ENCODE data around the gene HOXC6.

HOXC6 gene

DNA sequence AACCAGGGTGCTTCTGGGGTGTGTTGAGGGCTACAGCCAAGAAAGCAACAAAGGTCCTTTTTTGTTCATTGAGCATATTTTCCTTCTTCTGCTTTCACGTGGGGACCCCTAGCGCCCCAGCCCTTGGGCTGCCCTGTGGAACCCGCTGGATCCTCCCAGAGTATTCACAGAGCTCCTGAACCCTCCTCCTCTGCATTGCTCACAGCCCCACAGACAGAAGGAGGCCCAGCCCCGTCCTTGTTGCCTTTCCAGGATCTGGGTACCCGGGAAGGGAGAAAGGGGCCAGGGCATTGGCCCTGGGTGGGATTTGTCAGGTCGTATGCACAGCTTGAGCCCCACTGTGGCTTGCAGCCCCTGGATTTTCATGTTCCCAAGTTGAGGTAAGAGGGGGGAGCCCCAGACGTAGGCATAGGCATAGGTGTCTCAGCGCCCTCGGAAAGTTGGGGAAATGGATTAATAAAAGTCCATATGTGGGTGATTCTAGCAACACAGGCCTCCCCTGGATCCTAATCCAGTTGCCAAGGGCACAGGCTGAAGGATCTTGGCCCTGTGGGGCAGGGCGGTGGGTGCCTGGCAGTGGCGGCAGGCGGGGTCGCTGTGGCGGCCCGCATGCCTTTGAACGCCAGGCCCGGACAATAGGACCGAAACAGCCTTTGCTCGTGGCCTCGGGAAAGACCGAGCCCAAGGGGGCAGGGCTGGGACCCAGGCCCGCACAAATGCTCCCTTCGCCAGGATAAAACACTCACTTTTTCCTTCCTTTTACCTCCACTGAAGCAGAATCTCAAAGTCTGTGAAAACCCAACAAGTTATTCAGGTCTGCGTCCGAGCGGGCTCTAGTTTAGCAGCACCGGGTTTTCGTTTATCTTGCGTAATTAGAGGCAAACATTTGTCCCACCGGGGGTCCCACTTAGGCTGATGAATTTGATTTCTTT is 46.3 kb upstream of the HOXC6 start:
- no peak overlapping the region for H3K4me3 ChIP-seq (ENCODE audit: severe bottlenecking)
- peaks cover 6% of the 10 kb centered on the region for H3K4me1 ChIP-seq (ENCODE audit: insufficient read depth, poor library complexity, severe bottlenecking)
- H3K27me3 ChIP-seq (ENCODE audit: insufficient read depth, poor library complexity, severe bottlenecking): peaks cover 90% of the 10 kb centered on the region
- no peak overlapping the region for H3K27ac ChIP-seq (ENCODE audit: poor library complexity, severe bottlenecking)
- H3K9me3 ChIP-seq (ENCODE audit: severe bottlenecking): no peaks in the 10 kb centered on the region
- no peaks in the 10 kb centered on the region for H3K36me3 ChIP-seq (ENCODE audit: low read depth)
- DNase-seq (ENCODE audit: low spot score) (no peak), ATAC-seq (ENCODE audit: low read depth) (no peak)
- TF ChIP-seq, protein P1, sequence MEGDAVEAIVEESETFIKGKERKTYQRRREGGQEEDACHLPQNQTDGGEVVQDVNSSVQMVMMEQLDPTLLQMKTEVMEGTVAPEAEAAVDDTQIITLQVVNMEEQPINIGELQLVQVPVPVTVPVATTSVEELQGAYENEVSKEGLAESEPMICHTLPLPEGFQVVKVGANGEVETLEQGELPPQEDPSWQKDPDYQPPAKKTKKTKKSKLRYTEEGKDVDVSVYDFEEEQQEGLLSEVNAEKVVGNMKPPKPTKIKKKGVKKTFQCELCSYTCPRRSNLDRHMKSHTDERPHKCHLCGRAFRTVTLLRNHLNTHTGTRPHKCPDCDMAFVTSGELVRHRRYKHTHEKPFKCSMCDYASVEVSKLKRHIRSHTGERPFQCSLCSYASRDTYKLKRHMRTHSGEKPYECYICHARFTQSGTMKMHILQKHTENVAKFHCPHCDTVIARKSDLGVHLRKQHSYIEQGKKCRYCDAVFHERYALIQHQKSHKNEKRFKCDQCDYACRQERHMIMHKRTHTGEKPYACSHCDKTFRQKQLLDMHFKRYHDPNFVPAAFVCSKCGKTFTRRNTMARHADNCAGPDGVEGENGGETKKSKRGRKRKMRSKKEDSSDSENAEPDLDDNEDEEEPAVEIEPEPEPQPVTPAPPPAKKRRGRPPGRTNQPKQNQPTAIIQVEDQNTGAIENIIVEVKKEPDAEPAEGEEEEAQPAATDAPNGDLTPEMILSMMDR (IDR thresholded peaks at IDR 0.05; ENCODE audit: poor library complexity, severe bottlenecking): no peak

DNA sequence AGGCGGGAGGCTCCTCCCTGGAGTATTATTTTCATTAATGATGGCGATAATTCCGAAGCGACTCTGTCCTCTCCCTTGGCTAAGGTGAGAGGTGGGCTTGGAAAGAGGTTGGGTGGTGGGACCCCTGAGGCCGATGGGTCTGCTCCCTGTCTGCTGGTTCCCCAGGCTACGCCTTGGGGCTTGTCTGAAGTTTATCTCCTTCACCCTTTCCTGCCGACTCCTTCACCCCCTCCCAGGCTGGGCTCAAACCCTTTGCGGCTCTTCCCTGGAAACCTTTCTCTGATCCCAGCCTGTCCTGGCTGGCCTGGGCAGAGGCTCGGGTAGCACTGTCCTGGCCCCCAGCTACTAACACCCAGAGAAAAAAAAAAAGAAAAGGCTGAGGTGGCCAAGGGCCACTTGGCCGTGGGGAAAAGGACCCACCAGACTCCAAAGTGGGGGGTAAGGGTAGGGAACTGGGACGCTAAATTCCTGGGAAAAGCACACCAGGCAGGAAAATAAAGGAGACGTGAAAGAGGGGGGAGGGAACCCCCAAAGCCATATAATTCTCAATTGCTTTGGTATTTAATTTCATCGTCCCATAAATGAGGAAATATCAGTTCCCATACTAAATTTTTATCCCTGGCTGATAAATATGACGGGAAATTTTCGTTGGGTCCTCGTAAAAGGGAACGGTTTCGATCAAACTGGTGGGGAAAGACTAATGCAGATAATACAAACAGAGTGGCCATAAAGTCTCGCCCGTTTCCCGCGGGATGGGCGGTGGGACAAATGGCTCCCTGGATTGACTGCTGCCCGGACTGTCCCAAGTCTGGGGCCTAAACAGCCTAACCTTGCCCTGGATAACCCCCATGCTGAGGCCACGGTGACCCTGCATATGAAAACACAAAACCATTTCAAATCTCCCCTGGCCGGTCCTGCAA is 45.3 kb upstream of the HOXC6 start:
- Histone ChIP-seq H3K4me3 (ENCODE audit: severe bottlenecking) (no peak overlapping the region), H3K27me3 (ENCODE audit: insufficient read depth, poor library complexity, severe bottlenecking) (peaks cover 90% of the 10 kb centered on the region), H3K27ac (ENCODE audit: poor library complexity, severe bottlenecking) (no peak overlapping the region), H3K36me3 (ENCODE audit: low read depth) (no peaks in the 10 kb centered on the region), H3K9me3 (ENCODE audit: severe bottlenecking) (no peaks in the 10 kb centered on the region), H3K4me1 (ENCODE audit: insufficient read depth, poor library complexity, severe bottlenecking) (peaks cover 4% of the 10 kb centered on the region)
- TF ChIP-seq, protein P1 (IDR thresholded peaks at IDR 0.05; ENCODE audit: poor library complexity, severe bottlenecking): no peak
- ATAC-seq (ENCODE audit: low read depth): no peak
- no peak for DNase-seq (ENCODE audit: low spot score)

DNA sequence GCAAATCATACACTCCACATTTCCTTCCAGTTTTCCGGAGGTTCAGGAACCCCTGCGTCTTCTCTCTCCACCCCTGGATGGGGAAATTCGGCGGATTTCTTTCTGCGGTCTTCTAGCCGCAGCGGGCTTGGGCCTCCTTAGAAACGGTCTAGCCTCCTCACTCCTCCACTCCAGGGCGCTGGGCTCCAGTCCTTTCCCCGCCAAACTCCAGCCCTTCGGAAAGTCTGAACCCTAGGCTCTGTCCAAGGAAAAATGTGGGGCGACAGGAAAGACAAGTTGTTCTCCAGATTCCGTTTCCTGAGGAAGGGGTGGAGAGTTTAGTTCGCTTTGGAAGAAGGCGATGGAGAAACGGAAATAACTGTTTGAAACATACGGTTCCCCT is 44.7 kb upstream of the HOXC6 start:
- H3K4me1 ChIP-seq (ENCODE audit: insufficient read depth, poor library complexity, severe bottlenecking): peaks cover 4% of the 10 kb centered on the region
- H3K4me3 ChIP-seq (ENCODE audit: severe bottlenecking): no peak overlapping the region
- H3K27me3 ChIP-seq (ENCODE audit: insufficient read depth, poor library complexity, severe bottlenecking): peaks cover 93% of the 10 kb centered on the region
- TF ChIP-seq, protein P1 (IDR thresholded peaks at IDR 0.05; ENCODE audit: poor library complexity, severe bottlenecking): no peak
- H3K36me3 ChIP-seq (ENCODE audit: low read depth): no peaks in the 10 kb centered on the region
- no peak for ATAC-seq (ENCODE audit: low read depth)
- no peaks in the 10 kb centered on the region for H3K9me3 ChIP-seq (ENCODE audit: severe bottlenecking)
- H3K27ac ChIP-seq (ENCODE audit: poor library complexity, severe bottlenecking): no peak overlapping the region
- no peak for DNase-seq (ENCODE audit: low spot score)

DNA sequence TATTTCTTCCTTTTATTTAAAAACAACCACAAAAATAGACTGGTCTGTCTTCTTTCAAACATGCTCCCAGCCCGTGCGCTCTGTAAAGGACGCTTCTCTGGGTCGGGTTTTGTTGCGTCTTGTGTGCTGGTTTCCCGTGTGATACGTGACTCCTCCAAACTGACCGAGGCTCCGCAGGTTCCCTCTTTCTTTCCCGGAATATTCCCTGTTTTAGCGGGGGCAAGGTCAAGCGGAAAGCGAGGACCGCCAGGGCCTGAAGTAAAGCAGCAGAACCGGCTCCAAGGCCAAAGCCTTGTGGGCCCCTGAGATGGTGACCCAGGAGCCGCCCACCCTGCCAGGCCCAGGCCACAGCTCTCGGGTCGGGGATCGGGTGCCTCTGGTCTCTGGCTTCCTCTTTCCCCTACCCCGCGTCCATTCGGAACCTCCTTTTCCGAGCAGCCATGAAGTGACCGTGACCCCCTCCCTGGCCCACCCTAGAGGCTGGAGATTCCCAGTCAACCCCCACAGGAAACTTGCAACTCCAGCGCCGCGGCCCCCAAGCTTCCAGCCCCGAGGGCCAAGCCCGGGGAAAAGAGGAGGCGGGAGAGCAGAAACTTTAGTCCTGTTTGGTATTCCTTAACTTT is 44.2 kb upstream of the HOXC6 start:
- H3K27me3 ChIP-seq (ENCODE audit: insufficient read depth, poor library complexity, severe bottlenecking): peaks cover 93% of the 10 kb centered on the region
- no peak overlapping the region for H3K4me3 ChIP-seq (ENCODE audit: severe bottlenecking)
- no peak for DNase-seq (ENCODE audit: low spot score)
- H3K27ac ChIP-seq (ENCODE audit: poor library complexity, severe bottlenecking): no peak overlapping the region
- ATAC-seq (ENCODE audit: low read depth): no peak
- H3K4me1 ChIP-seq (ENCODE audit: insufficient read depth, poor library complexity, severe bottlenecking): no peaks in the 10 kb centered on the region
- TF ChIP-seq, protein P1 (IDR thresholded peaks at IDR 0.05; ENCODE audit: poor library complexity, severe bottlenecking): no peak
- H3K36me3 ChIP-seq (ENCODE audit: low read depth): no peaks in the 10 kb centered on the region
- no peaks in the 10 kb centered on the region for H3K9me3 ChIP-seq (ENCODE audit: severe bottlenecking)
